Stimulated activated naive CD8-positive, alpha-beta T cell treated with anti-CD3 and anti-CD28 coated beads, Interleukin-15, Interleukin-2, amounts not matched to agents 100 ng/mL and 50 ng/mL, for 24 hours (primary cell): Measurements from ENCODE around the gene KCNMB1.

Experiments
- H3K27ac Mint-ChIP-seq: one replicate; pipeline ENCODE4 v1.8.0; 2021; ENCODE audit warnings: mild to moderate bottlenecking, mixed read lengths
- H3K27me3 Mint-ChIP-seq: one replicate; pipeline ENCODE4 v1.8.0; 2021; ENCODE audit warnings: mixed read lengths
- H3K36me3 Mint-ChIP-seq: one replicate; pipeline ENCODE4 v1.8.0; 2021; ENCODE audit warnings: low read depth, mixed read lengths
- H3K4me1 Mint-ChIP-seq: one replicate; pipeline ENCODE4 v1.8.0; 2021; ENCODE audit warnings: low read depth, mixed read lengths
- H3K4me3 Mint-ChIP-seq: one replicate; pipeline ENCODE4 v1.8.0; 2021; ENCODE audit warnings: mild to moderate bottlenecking, mixed read lengths
- H3K9me3 Mint-ChIP-seq: one replicate; pipeline ENCODE4 v1.8.0; 2021; ENCODE audit warnings: mixed read lengths

KCNMB1 gene

GRCh38 chr5:170388818-170389549 lies at the start of gene KCNMB1:
KCNMB1 (minus strand) TSS chr5:170389367; CDS start chr5:170385447, 3,920 bp downstream.
- Mint-ChIP-seq H3K27me3 (peaks cover 9% of the 10 kb centered on the region), H3K27ac (no peak within 1 kb of the TSS), H3K4me3 (no peak within 1 kb of the TSS), H3K9me3 (no peaks in the 10 kb centered on the region), H3K36me3 (no peaks in the 10 kb centered on the region), H3K4me1 (peaks cover 17% of the 10 kb centered on the region)

GRCh38 chr5:170438581-170438980 lies 49.4 kb upstream of the KCNMB1 start:
- Mint-ChIP-seq H3K4me3 (no peak overlapping the region), H3K9me3 (no peaks in the 10 kb centered on the region), H3K27me3 (no peaks in the 10 kb centered on the region), H3K27ac (no peak overlapping the region), H3K4me1 (no peaks in the 10 kb centered on the region), H3K36me3 (no peaks in the 10 kb centered on the region)

GRCh38 chr5:170437621-170438375 lies 48.6 kb upstream of the KCNMB1 start:
- H3K9me3 Mint-ChIP-seq, result no peaks in the 10 kb centered on the region
- no peaks in the 10 kb centered on the region for H3K4me1 Mint-ChIP-seq
- no peaks in the 10 kb centered on the region for H3K36me3 Mint-ChIP-seq
- no peak overlapping the region for H3K4me3 Mint-ChIP-seq
- no peak overlapping the region for H3K27ac Mint-ChIP-seq
- no peaks in the 10 kb centered on the region for H3K27me3 Mint-ChIP-seq

GRCh38 chr5:170436335-170436734 lies 47.2 kb upstream of the KCNMB1 start:
- Mint-ChIP-seq H3K27ac (no peak overlapping the region), H3K9me3 (no peaks in the 10 kb centered on the region), H3K4me1 (no peaks in the 10 kb centered on the region), H3K36me3 (no peaks in the 10 kb centered on the region), H3K4me3 (no peak overlapping the region), H3K27me3 (no peaks in the 10 kb centered on the region)

GRCh38 chr5:170434966-170435605 lies 45.9 kb upstream of the KCNMB1 start:
- no peak overlapping the region for H3K27ac Mint-ChIP-seq
- H3K9me3 Mint-ChIP-seq, result no peaks in the 10 kb centered on the region
- no peaks in the 10 kb centered on the region for H3K4me1 Mint-ChIP-seq
- H3K27me3 Mint-ChIP-seq, result no peaks in the 10 kb centered on the region
- no peak overlapping the region for H3K4me3 Mint-ChIP-seq
- no peaks in the 10 kb centered on the region for H3K36me3 Mint-ChIP-seq

GRCh38 chr5:170432669-170433068 lies 43.5 kb upstream of the KCNMB1 start:
- no peaks in the 10 kb centered on the region for H3K4me1 Mint-ChIP-seq
- no peaks in the 10 kb centered on the region for H3K27me3 Mint-ChIP-seq
- no peaks in the 10 kb centered on the region for H3K9me3 Mint-ChIP-seq
- no peak overlapping the region for H3K27ac Mint-ChIP-seq
- H3K36me3 Mint-ChIP-seq, result no peaks in the 10 kb centered on the region
- H3K4me3 Mint-ChIP-seq, result no peak overlapping the region

GRCh38 chr5:170431571-170431970 lies 42.4 kb upstream of the KCNMB1 start:
- H3K36me3 Mint-ChIP-seq, result no peaks in the 10 kb centered on the region
- no peaks in the 10 kb centered on the region for H3K9me3 Mint-ChIP-seq
- H3K27me3 Mint-ChIP-seq, result no peaks in the 10 kb centered on the region
- no peaks in the 10 kb centered on the region for H3K4me1 Mint-ChIP-seq
- no peak overlapping the region for H3K4me3 Mint-ChIP-seq
- no peak overlapping the region for H3K27ac Mint-ChIP-seq

GRCh38 chr5:170430866-170431437 lies 41.8 kb upstream of the KCNMB1 start:
- Mint-ChIP-seq H3K36me3 (no peaks in the 10 kb centered on the region), H3K27ac (no peak overlapping the region), H3K27me3 (no peaks in the 10 kb centered on the region), H3K4me3 (no peak overlapping the region), H3K9me3 (no peaks in the 10 kb centered on the region), H3K4me1 (no peaks in the 10 kb centered on the region)

GRCh38 chr5:170430256-170430655 lies 41.1 kb upstream of the KCNMB1 start:
- Mint-ChIP-seq H3K27ac (no peak overlapping the region), H3K9me3 (no peaks in the 10 kb centered on the region), H3K27me3 (no peaks in the 10 kb centered on the region), H3K36me3 (no peaks in the 10 kb centered on the region), H3K4me1 (no peaks in the 10 kb centered on the region), H3K4me3 (no peak overlapping the region)

- Mint-ChIP-seq H3K27ac (no peak overlapping the region), H3K4me1 (no peaks in the 10 kb centered on the region), H3K36me3 (no peaks in the 10 kb centered on the region), H3K27me3 (no peaks in the 10 kb centered on the region), H3K9me3 (no peaks in the 10 kb centered on the region), H3K4me3 (no peak overlapping the region)
These were observed 39.8 kb upstream of the KCNMB1 start for GRCh38 chr5:170429014-170429413.

- no peak overlapping the region for H3K4me3 Mint-ChIP-seq
- H3K9me3 Mint-ChIP-seq, result no peaks in the 10 kb centered on the region
- H3K4me1 Mint-ChIP-seq, result no peaks in the 10 kb centered on the region
- no peaks in the 10 kb centered on the region for H3K27me3 Mint-ChIP-seq
- H3K27ac Mint-ChIP-seq, result no peak overlapping the region
- no peaks in the 10 kb centered on the region for H3K36me3 Mint-ChIP-seq
These were observed 38.6 kb upstream of the KCNMB1 start for GRCh38 chr5:170427672-170428236.

GRCh38 chr5:170426786-170427185 lies 37.6 kb upstream of the KCNMB1 start:
- no peaks in the 10 kb centered on the region for H3K36me3 Mint-ChIP-seq
- no peaks in the 10 kb centered on the region for H3K9me3 Mint-ChIP-seq
- no peak overlapping the region for H3K27ac Mint-ChIP-seq
- H3K27me3 Mint-ChIP-seq, result no peaks in the 10 kb centered on the region
- no peaks in the 10 kb centered on the region for H3K4me1 Mint-ChIP-seq
- no peak overlapping the region for H3K4me3 Mint-ChIP-seq

- Mint-ChIP-seq H3K27ac (no peak overlapping the region), H3K9me3 (no peaks in the 10 kb centered on the region), H3K27me3 (no peaks in the 10 kb centered on the region), H3K4me3 (no peak overlapping the region), H3K4me1 (no peaks in the 10 kb centered on the region), H3K36me3 (no peaks in the 10 kb centered on the region)
These were observed 37.1 kb upstream of the KCNMB1 start for GRCh38 chr5:170426149-170426767.

- no peak overlapping the region for H3K27ac Mint-ChIP-seq
- peaks cover 1% of the 10 kb centered on the region for H3K4me1 Mint-ChIP-seq
- no peaks in the 10 kb centered on the region for H3K36me3 Mint-ChIP-seq
- H3K4me3 Mint-ChIP-seq, result no peak overlapping the region
- no peaks in the 10 kb centered on the region for H3K9me3 Mint-ChIP-seq
- no peaks in the 10 kb centered on the region for H3K27me3 Mint-ChIP-seq
These were observed 36.6 kb upstream of the KCNMB1 start for GRCh38 chr5:170425731-170426130.
